GM12873 (cell line): ENCODE measurements around the gene IL1RL1.

Source experiments
- CTCF ChIP-seq: IDR thresholded peaks from 2 replicates; pipeline ENCODE4 v1.5.1; 2012; ENCODE audit warnings: low read depth, mild to moderate bottlenecking, moderate library complexity, low read length, control low read depth; ENCODE audit not compliant: insufficient read depth; ENCODE audit errors: missing control alignments

Gene IL1RL1

GRCh38 chr2:102365763-102366162 lies 54.4 kb downstream of the IL1RL1 start:
- no peak for TF ChIP-seq CTCF

- no peak for TF ChIP-seq CTCF
Observed at GRCh38 chr2:102366406-102367112, 55.2 kb downstream of the IL1RL1 start.

- no peak for TF ChIP-seq CTCF
Observed at GRCh38 chr2:102367331-102367971, 56.1 kb downstream of the IL1RL1 start.

- TF ChIP-seq CTCF: no peak
Observed at GRCh38 chr2:102368461-102369109, 57.2 kb downstream of the IL1RL1 start.

DNA sequence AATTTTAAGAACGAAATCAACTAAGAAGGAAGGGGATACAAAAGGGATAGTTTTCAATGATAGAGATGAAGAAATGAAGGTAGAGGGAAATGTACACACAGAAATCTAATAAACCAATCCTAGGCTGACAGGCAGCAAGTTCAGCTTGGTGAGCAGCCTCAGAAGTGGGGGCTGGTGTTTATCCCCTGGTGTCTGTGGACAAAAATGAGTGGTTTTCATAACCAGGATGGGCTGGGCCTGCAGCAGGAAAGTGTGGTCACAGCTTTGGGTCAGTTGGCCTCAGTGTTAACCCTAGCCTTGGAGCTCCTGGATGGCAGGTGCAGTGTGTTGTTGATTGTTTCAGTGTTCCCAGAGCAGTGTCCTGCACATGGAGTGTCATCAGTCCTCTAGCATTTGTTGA lies 58.5 kb downstream of the IL1RL1 start:
- no peak for TF ChIP-seq CTCF

DNA sequence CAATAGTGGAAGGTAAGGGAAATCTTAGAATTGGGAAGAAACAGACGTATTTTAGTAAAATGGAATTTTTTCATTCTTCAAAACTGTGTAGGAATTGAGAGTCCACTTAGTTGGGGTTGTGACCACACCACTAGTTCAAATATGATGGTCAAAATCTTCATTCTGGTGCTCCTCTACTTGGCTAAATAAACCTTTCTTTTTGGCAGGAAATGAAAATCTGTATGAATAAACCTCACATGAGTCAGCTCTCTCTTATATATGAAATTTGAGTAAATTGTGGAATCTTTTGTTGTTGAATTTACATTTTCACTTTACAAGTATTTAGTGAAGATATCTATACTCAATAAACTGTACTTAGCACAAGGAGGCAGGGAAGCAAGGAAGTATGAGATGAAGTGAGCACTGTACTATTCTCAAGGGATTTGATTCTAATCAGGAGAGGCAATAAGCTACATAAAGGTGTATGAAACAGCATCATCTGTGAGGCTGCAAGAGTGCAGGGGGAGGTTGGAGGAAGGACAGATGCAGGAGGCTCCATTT lies 64.8 kb downstream of the IL1RL1 start:
- TF ChIP-seq CTCF: no peak

- no peak for TF ChIP-seq CTCF
Observed at GRCh38 chr2:102383722-102384121, 72.4 kb downstream of the IL1RL1 start.
